ENCODE measurements around the gene HSDL1. TPM values are rescaled to one million over a fixed set of nuclear protein-coding genes. Genes with fewer than 3 reads are reported as not detected.

Gene HSDL1
- total RNA-seq, 2 donors from 2014 or later = 6.3 to 8.0 TPM

- no peaks in the 10 kb centered on the region for H3K27me3 ChIP-seq
- H3K4me3 ChIP-seq = no peak overlapping the region
- no peak overlapping the region for H3K27ac ChIP-seq
- H3K4me1 ChIP-seq = peaks cover 10% of the 10 kb centered on the region
- H3K36me3 ChIP-seq (replicated peaks in 1 of 2; ENCODE audit: insufficient read depth in 1 of 2, low read depth in 2 of 2) = peaks cover 0 to 2% of the 10 kb centered on the region in 2 donors
- intact Hi-C loops (cut with DNase I) = no loop called here
- TF ChIP-seq CTCF (IDR thresholded peaks at IDR 0.05) (no peak), POLR2A (IDR thresholded peaks at IDR 0.05) (no peak)
- ATAC-seq = no peak
- no peaks in the 10 kb centered on the region for H3K9me3 ChIP-seq
- 78% methylated on average over 2 of the region's 2 CpGs; no CpG with 5 or more reads in 1 of the 2 donors for WGBS, 2 donors
- DNase-seq = no peak
Measured at GRCh38 chr16:84107921-84108320, 37.1 kb downstream of the HSDL1 start.

- no peak overlapping the region for H3K27ac ChIP-seq
- no peak for ATAC-seq
Measured at GRCh38 chr16:84105948-84106740, 38.8 kb downstream of the HSDL1 start.

GRCh38 chr16:84105301-84105815 lies 39.6 kb downstream of the HSDL1 start:
- 69 to 77% methylated on average over 12 of the region's 12 CpGs for WGBS, 2 donors
- no peak overlapping the region for H3K27ac ChIP-seq

More at GRCh38 chr16:84105948-84106740, 38.8 kb downstream of the HSDL1 start:
- no peak overlapping the region for H3K4me3 ChIP-seq
- H3K4me1 ChIP-seq = peaks cover 10% of the 10 kb centered on the region
- WGBS, 2 donors = 88 to 89% methylated on average over 13 of the region's 13 CpGs
- intact Hi-C loops (cut with DNase I) = no loop called here
- H3K9me3 ChIP-seq = no peaks in the 10 kb centered on the region
- H3K36me3 ChIP-seq (replicated peaks in 1 of 2; ENCODE audit: insufficient read depth in 1 of 2, low read depth in 2 of 2) = peaks cover 0 to 3% of the 10 kb centered on the region in 2 donors
- TF ChIP-seq POLR2A (IDR thresholded peaks at IDR 0.05) (no peak), CTCF (IDR thresholded peaks at IDR 0.05) (no peak)
- no peaks in the 10 kb centered on the region for H3K27me3 ChIP-seq
- DNase-seq = no peak

GRCh38 chr16:84104231-84104630 lies 40.7 kb downstream of the HSDL1 start:
- 79 to 83% methylated on average over 3 of the region's 3 CpGs for WGBS, 2 donors
- peaks cover under 1% of the 10 kb centered on the region for H3K4me1 ChIP-seq
- no peak for TF ChIP-seq POLR2A (IDR thresholded peaks at IDR 0.05)
- peaks cover 0 to 3% of the 10 kb centered on the region in 2 donors for H3K36me3 ChIP-seq (replicated peaks in 1 of 2; ENCODE audit: insufficient read depth in 1 of 2, low read depth in 2 of 2)
- H3K27me3 ChIP-seq = no peaks in the 10 kb centered on the region
- H3K4me3 ChIP-seq = no peak overlapping the region
- DNase-seq = no peak
- no peak for ATAC-seq
- intact Hi-C loops (cut with DNase I) = no loop called here
- no peaks in the 10 kb centered on the region for H3K9me3 ChIP-seq
- no peak overlapping the region for H3K27ac ChIP-seq

More at GRCh38 chr16:84105301-84105815, 39.6 kb downstream of the HSDL1 start:
- intact Hi-C loops (cut with DNase I) = no loop called here
- ATAC-seq (no peak), DNase-seq (no peak)
- no peak for TF ChIP-seq CTCF (IDR thresholded peaks at IDR 0.05)
- H3K36me3 ChIP-seq (replicated peaks in 1 of 2; ENCODE audit: insufficient read depth in 1 of 2, low read depth in 2 of 2) = peaks cover 0 to 3% of the 10 kb centered on the region in 2 donors
- H3K4me3 ChIP-seq = no peak overlapping the region
- H3K9me3 ChIP-seq = no peaks in the 10 kb centered on the region
- H3K27me3 ChIP-seq = no peaks in the 10 kb centered on the region
- H3K4me1 ChIP-seq = peaks cover 10% of the 10 kb centered on the region

GRCh38 chr16:84103678-84104077 lies 41.3 kb downstream of the HSDL1 start:
- no peaks in the 10 kb centered on the region for H3K9me3 ChIP-seq
- no peak overlapping the region for H3K27ac ChIP-seq
- DNase-seq (no peak), ATAC-seq (no peak)
- peaks cover 0 to 3% of the 10 kb centered on the region in 2 donors for H3K36me3 ChIP-seq (replicated peaks in 1 of 2; ENCODE audit: insufficient read depth in 1 of 2, low read depth in 2 of 2)
- no peaks in the 10 kb centered on the region for H3K27me3 ChIP-seq
- intact Hi-C loops (cut with DNase I) = no loop called here
- WGBS, 2 donors = 57 to 60% methylated on average over 5 of the region's 5 CpGs
- no peak for TF ChIP-seq POLR2A (IDR thresholded peaks at IDR 0.05)
- no peak for TF ChIP-seq CTCF (IDR thresholded peaks at IDR 0.05)
- H3K4me3 ChIP-seq = no peak overlapping the region
- H3K4me1 ChIP-seq = no peaks in the 10 kb centered on the region

Data from body of pancreas (tissue), 4 donors.